ENCODE measurements around the gene EVC2.

Gene EVC2

DNA sequence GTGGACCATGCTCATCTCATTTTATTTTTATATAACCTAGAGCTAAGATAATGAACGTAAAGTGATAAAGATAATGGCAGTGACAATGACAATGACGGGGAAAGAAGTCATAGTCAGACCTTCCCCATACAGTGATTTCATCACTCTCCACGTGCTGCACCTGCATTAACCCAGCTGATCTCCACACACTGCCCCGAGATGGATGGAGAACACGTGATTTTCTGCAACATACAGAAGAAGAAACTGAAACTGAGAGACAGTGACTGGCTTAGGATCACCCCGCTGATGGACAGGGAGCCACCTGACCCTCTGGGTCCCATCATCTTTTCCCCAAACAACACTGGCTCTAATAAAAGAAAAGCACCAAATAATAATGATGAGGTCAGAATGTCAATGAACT is 22.0 kb downstream of the EVC2 start:
- DNase-seq, result no peak

DNA sequence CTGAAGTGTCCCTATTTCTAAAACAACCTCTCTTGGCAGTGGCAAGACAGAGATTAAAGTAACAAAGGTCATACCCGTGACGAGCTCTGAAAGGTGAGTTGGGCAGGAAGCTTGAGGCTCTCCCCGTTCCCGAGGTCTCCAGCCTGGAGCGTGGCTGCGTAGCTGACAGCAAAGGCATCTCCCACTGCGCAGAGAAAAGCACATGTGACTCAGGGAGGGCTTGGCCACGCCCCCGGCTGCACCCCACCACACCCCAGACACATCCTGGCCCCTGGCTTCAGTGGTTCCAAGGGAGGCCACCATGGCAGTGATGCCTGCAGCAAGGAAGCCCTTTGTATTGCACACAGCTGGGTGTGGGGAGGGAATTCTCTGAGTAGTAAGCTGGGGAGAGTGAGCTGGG is 23.1 kb downstream of the EVC2 start:
- DNase-seq, result no peak

DNA sequence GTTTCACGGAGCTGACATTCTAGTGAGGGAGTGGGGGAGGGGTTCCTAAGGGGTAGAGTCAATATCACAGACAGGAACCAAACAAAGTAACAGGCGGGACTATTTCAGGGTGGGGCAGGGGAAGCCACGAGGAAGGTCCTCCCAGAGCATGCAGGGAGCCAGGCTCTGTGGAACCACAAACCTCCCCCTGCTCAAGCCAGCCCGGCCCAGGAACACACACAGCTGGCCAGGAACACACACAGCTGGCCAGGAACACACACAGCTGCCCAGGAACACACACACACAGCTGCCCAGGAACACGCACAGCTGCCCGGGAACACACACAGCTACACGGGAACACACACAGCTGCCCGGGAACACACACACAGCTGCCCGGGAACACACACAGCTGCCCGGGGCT is 24.8 kb downstream of the EVC2 start:
- DNase-seq, result no peak

DNA sequence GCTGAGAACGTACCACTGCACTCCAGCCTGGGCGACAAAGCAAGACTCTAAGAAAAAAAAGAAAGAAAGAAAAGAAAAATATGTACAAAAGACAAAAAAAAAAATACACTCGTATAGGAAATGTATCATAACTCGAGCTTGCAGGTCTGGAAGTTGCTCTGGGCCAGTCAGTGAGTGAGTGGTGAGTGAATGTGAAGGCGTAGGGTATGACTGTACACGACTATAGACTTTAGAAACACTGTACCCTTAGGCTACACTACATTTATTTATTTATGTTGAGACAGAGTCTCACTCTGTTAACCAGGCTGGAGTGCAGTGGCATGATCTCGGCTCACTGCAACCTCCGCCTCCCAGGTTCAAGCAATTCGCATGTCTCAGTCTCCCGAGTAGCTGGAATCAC is 29.4 kb downstream of the EVC2 start:
- no peak for DNase-seq

DNA sequence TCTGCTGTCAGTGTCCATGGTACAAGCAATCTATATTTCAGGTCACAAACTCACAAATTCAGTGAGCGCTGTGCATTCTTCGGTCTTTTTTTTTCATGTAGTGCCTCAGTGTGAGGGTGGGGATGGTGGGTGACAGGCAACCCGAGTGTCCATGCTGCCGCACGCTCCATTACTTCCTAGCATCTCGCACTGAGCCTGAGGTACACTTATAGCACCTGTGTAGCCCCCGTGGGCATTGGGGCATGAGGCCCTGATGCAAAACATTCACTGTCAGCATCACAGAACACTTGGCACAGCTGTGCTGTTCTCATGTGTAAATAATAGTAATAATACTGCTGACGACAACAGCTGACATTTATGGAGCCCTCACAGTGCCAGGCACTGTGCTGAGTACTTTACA is 31.6 kb downstream of the EVC2 start:
- DNase-seq, result no peak

DNA sequence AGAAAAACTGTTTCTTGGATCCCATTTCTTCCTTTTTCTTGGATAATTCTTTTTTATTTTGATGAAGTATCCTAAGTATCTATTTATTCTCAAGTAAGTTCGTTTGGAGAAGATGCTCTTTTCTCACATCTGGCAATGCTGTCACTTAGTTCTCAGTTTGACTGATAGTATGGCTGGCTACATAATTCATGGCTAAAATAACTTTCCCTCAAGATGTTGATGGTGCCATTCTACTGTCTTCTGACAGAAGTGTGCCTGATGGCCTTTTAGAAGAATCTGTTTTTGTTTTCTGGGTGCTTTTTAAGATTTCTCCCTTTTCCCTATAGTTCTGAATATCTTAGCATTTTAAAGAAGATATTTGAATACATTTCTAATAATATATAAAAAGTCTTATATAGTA is 41.6 kb downstream of the EVC2 start:
- no peak for DNase-seq

DNA sequence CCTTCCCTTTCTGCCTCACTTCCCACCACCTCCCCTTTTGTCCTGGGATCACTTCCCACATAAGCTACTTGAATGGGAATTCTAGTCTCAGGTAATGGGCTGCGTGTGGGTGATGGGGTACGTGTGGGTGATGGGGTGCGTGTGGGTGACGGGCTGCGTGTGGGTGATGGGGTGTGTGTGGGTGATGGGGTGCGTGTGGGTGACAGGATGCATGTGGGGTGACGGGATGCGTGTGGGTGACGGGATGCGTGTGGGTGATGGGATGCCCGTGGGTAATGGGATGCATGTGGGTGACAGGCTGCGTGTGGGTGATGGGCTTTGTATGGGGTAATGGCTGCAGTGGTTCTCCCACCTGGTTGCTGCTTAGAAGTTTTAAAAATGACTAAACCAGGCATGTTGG is 43.6 kb downstream of the EVC2 start:
- no peak for DNase-seq

DNA sequence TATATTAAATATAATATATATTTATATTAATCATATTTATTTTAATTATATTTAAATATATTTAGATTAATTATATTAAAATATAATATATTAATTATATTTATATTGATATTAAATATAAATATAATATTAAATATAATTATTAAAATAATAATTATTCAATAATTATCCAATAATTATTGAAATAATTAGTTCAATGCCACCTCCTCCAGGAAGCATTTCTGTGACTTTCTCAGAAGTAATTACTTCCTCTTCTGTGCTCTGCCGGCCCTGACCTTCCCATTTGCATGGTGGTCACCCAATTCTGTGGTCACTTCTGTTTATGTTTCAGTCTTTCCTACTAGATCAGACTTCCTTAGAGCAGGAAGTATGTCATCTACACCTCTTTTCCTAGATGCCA is 45.8 kb downstream of the EVC2 start:
- DNase-seq, result no peak

DNA sequence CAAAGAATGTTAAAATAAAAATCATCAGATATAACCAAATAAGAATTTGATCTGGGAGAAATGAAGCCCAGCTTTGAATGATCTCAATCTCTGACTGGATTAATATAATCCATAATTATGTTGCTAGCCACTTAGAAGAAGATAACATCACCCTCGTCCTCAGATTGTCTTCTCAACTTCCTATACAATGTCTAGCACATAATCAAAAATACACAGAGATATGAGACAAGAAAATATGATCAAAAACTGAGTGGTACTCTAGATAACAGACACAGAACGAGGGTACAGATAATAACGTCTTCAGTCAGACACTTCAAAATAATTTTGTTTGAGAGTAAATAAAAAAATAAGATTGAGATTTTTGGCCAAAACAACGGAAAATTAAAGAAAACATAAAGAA is 47.1 kb downstream of the EVC2 start:
- no peak for DNase-seq

DNA sequence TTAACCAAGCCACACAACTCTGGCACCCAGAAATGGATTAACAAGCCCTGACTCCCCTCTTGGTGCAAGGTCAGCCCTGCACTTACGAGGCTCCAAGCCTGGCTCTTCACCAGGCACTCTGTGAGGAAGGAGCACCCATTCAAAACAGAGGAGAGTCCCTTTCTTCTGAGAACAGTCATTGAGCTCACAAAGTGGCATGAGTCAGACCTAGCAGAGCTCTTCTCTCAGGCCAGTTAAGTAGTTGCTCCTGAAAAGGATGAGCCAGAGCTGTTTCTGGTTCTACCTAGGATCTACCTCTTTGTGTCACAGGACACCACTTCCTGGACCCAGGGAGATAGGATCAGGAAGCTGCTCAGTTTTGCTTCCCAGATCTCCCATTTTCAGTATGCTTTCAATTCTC is 48.2 kb downstream of the EVC2 start:
- no peak for DNase-seq

DNA sequence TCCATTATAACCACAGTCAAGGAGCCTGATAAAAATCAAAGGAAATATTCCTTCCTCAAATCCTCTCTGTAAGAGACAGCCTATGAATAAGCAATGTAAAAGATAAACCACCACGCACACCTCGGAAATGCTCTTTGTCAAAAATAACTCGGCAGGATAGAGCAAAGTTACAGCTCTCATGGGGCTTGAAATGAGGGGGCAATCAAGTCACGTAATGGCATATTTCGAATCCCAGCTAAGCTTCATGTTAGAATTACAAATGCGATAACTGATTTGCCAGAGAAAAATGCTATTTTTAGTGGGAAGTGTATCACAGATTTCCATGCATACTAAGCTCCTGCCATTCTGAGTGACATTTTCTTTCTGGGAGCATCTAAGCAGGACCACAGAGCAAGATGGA is 49.4 kb downstream of the EVC2 start:
- no peak for DNase-seq

DNA sequence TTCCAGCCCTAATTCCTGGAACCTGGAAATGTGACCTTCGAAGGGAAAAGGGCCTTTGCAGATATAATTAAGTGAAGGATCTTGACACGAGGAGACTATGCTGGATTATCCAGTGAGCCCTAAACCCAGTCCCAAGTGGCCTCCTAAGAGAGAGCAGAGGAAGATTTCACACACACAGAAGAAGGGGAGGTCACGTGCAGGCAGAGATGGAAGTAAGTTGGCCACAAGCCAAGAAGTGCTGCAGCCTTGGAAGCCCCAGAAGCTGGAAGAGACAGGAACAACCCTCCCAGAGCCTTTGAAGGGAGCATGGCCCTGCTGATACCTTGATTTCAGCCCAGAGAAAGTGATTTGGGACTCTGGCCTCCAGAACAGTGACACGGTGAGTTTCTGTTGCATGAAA is 51.9 kb downstream of the EVC2 start:
- no peak for DNase-seq

DNA sequence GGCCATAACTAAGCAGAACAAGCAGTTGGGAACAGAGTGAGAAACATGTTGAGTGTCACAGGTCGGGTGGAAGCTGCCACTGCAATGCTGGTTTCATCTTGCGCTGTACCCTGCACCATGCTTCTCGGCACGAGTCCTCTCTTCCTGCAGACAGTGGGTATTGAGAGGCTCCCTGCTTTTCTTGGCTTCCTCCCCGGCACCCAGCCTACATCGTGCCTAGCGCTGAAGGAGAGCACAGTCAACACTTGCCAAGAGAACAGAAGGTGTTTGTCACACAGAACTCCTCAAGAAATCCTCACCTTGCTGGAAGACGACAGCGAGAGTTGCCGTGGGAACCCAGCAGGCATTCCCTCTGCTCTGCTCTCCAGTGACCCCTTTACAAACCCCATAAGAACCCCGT is 53.6 kb downstream of the EVC2 start:
- DNase-seq, result peak in 40 of 58 donors; percentile 3 to 83 (median 32)

DNA sequence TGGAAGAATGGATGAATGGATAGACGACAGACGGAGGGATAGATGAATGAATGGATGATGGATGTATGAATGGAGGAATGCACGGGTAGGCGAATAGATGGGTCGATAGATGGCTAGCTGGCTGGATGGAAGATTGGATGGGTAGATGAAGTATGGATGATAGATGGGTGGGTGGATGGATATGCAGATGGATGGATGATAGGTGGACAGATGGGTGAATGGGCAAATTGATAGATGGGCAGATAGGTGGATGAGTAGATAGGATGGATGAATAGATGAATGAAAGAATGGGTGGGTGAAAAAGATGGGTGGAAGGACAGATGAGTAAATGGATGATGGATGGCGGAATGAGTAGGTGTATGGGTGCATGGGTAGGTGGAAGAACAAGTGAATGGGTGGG is 57.3 kb downstream of the EVC2 start:
- DNase-seq, result no peak

DNA sequence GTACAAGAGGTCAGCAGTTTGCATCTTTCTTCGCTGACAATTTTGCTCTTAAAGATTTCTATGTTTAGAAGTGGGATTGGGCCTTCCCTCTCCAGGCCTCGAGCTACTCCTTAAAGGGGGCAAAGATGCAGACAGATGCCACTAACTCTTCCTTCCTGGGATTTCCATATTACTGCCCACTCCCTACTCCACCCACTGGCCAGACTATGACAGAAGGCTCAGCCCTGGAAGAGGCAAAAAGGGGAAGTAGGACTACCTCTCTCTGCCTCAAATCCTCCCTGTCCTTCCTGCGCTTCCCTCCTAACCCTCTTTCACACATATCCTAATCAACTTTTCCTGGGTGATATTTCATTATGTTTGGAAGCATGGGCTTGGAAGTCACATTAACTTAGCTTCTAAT is 58.3 kb downstream of the EVC2 start:
- DNase-seq, result no peak

DNA sequence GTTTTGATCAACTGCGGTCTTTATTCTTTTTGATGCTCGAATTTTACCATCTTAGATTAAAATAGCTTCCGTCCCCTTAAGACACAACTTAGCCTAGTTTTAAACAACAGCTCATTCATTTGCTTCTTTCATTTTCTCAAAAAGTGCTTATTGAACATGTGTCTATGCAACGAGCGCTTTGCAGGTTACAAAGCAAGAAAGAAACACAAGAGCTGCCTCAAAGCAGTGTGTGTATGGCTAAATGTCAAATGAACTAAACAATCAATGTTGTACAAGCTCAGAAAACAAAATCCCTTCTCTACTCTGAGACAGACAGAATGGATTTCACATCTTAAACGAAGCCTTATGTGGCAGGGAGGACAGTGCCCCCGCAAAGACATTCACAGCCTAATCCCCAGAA is 61.0 kb downstream of the EVC2 start:
- no peak for DNase-seq

DNA sequence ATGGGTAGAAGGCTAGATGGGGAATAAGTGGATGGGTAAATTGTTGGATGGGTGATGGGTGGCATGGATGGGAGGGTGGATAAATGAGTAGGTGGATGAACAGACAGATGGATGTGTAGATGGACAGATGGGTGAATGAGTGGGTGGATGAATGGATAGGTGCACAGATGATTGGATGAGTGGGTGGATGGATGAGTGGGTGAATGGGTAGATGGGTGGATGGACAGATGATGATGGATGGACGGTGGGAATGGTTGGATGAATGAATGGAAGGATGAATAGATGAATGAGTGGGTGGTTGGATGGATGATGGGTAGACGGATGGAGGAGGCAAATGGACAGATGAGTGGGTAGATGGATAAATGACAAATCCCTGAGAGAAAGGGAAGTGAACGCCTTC is 68.3 kb downstream of the EVC2 start:
- DNase-seq, result no peak

DNA sequence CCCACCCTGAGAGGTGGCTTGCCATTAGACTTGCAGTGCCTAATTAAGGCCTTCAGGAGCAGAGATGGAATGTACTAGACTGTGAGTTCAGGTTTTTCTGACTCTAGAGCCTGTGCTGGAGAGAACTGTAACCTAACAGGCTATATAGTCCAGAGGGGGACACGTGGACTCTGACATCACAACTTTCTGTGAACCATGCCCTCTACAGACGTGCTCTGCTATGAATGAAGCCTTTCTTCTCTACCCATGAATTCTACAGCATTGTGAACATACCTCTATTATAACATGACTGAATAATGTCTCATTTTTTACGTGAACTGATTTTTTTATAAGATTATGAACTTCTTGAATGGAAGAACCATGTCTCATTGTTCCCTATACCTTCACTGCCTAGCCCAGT is 68.8 kb downstream of the EVC2 start:
- DNase-seq, result no peak

DNA sequence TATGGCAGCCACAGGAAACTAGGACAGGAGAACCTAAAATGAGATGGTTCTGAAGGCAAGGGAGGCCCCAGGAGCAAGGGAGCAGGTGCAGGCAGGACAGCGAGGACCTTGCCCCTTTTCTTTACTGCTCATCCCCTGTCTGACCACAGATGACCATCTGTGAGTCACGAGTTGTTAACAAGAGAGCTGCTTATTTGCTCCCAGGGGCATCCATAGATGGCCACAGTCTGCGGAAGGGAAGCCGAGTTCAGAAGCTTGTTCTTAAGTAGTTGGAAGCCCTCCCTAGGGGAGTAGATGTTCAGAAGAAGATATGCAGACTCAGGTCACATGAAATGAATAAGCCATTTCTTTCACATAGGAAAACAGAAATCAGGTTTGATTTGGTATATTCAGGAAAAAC is 69.4 kb downstream of the EVC2 start:
- no peak for DNase-seq

DNA sequence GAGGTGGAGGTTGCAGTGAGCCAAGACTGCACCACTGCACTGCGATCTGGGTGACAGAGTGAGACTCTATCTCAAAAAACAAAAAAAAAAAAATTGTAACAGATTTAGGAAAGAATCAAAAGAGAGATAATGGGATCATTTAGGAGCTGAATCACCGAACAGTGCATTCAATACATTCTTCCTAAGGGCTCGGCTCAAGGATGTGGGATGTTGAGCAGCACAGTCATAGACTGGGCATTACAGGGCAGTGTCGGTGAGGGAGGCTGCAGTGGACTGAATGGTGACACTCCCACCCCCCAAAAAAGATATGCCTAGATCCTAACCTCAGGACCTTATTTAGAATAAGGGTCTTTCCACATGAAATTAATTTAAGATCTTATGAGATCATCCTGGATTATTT is 70.0 kb downstream of the EVC2 start:
- no peak for DNase-seq

DNA sequence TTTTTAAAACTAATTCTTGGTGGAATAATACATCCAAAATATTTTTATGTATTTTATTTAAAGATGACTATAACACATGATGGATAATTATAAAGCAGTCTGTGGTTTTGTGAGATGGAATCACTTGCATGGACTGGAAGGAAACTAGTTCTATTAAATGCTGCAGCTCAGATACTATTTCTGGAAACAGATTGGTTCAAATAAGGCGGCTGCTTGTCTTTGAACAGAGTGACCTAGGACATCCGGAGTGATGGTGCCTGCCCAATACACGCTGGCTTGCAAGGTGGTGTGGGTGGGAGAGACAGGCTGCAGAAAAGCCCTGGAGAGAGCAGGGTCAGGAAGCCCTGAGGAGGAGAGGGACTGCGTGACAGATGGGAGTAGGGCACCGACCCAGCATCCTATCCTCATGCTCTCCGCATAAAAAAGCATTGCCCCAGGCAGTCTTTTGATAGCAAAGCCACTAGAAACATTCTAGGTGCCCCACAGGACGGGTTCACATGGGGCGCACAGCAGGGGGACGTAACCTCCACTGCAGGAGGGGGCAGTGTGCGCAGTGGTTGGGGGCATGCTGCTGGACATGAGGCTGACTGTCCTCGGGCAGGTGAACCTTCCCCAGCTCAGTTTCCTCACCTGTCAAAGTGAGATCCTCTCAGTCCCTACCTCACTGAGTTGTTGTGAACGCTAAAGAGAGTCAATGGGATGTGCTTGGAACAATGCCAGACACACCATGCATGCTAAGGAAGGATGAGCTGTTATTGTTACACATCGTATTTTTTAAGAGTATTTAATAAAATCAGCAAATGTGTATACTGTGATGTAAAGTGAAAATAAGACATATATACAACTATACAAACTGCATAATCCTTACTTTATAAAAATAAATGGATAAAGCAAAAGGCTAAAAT is 71.3 kb downstream of the EVC2 start:
- DNase-seq, result no peak

DNA sequence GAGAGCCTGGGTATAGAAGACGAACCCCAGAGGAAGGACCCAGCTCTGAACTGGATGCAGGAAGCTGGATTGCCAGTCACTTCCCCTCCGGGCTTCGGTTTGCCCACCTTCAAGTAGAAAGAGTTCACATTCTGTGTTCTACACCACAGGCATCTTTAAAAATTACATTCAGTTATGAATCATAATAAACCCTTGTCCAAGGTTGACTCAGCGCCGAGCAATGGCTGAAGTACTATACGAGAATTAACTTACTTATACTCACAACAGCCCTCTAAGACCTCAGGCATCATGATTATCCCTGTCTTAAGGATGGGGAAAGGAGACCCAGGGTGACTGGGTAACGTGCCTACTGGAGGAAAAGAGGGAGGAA is 72.5 kb downstream of the EVC2 start:
- DNase-seq, result no peak

DNA sequence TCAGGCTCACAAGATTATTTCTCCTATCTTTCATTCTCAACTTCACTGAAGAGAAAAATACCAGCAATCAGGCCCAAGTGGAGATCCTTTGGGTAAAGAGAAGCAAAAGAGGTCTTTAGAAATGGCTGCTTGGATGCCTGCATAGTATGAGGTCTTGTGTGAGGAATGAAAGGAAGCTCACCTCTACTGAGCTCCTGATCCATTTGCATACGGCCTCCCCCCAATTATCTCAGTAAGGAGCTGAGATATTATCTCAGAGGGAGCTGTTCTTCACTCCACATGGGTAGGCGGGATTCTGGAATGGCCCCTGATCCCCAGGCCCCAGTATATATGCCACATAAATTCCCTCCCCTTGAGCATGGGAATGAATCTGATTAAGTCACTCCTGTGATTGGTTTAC is 75.8 kb downstream of the EVC2 start:
- DNase-seq, result no peak

DNA sequence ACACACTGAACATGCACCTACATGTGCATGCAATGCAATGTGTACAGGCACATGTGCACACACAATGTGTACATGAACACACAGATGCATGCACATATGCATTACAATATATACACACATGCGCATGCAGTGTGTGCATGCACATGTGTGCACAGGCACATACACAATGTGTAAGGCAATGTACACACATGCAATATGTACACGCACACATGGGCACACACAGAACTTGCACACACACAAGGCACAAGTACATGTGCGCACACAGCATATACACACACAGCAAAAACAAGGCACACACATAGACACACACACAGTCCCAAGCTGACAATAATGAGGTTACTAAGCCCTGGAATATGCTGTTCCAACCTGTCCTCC is 76.3 kb downstream of the EVC2 start:
- DNase-seq, result no peak

All from anterior cingulate cortex (tissue), 58 donors.